CD4-positive, alpha-beta T cell treated with Interleukin-1 beta for 1 hour (primary cell): ENCODE measurements around the gene TTC39B.
A peak's percentile ranks its signal among the peaks of the same experiment; 100 is the strongest.

Experiments
- DNase-seq, 2 donors: peaks; one replicate each; pipeline ENCODE4 v3.0.0-alpha.2; 2020 to 2022

The TTC39B gene

GRCh38 chr9:15158064-15158463, 149.0 kb downstream of the TTC39B start:
- DNase-seq = no peak

DNA sequence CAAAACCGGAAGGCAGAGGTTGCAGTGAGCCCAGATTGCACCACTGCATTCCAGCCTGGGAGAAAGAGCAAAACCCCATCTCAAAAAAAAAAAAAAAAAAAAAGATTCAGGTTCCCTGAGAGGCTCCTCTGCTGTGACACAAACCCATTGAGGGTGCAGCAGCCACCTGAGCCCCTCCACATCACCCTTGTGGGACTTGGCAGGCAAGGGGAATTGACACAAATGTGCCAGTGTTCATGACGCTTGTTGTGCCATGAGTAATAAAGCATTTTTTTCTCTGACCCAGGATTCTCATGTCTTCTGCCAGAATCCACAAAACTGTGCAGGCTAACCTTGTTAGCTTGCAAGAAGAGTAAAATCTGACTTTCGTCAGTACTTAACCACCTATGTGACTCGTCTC, 149.6 kb downstream of the TTC39B start:
- DNase-seq = no peak

DNA sequence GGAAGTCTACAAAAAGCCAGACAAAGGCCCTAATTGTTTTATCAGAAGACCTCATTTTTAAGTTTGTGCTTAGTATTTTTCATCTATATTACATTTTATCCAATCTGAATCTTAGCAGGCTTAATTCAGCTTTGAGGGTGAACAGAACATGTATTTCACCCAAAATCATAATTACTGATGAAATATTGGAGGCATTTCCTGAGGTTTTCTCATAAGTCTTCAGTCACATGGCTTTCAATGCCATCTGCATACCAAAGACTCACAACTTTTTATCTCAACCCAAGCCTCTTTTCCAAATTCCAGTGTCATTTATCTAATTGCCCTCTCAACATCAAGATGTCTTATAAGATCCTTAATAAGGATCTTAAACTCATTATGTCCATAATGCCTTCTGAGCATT, 150.8 kb downstream of the TTC39B start:
- DNase-seq = no peak

DNA sequence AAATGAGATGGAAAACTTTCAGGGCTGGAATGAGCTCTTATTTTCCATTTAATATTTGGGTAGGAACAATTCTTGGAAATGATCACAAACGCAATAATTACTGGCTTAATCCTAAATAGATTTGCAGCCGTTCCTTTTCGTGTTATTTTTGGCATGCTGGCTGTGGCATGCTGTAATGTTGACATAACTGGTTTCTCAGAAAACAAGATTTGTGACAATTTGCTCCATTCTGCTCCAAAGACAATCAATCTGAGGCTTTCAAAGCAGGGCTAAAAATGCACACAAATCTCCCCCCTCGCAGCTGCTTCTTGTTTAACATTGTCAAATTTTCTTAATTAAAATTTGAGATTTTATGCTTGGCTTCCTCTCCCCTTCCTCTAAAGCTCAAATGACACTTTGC, 151.2 kb downstream of the TTC39B start:
- DNase-seq = no peak

- no peak for DNase-seq
Measured at GRCh38 chr9:15155323-15155722, 151.7 kb downstream of the TTC39B start.

GRCh38 chr9:15154677-15155076, 152.3 kb downstream of the TTC39B start:
- DNase-seq = no peak

DNA sequence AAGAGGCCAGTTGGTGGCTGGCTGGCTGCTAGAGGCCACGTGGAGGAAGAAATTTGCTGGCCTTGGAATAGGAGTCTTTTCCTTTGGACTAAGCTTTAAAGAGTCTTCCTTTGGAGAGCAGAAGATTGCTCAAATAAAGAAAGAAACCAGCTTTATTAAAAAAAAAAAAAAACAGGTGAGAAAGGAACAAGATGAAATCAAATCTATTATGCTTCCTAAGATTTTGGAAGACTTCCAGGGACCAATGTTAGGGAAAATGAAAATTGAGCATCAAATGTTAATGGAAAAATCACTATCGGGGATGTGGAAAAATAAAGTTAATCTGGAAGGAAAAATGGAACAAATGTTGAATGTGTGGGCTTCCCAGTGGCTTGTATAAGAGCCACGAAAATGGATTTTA, 153.1 kb downstream of the TTC39B start:
- DNase-seq = no peak

- DNase-seq = no peak
Measured at GRCh38 chr9:15150939-15151338, 156.1 kb downstream of the TTC39B start.

GRCh38 chr9:15149450-15149849, 157.6 kb downstream of the TTC39B start:
- DNase-seq = no peak

GRCh38 chr9:15146268-15146700, 160.7 kb downstream of the TTC39B start:
- no peak for DNase-seq

GRCh38 chr9:15144622-15145061, 162.4 kb downstream of the TTC39B start:
- no peak for DNase-seq

DNA sequence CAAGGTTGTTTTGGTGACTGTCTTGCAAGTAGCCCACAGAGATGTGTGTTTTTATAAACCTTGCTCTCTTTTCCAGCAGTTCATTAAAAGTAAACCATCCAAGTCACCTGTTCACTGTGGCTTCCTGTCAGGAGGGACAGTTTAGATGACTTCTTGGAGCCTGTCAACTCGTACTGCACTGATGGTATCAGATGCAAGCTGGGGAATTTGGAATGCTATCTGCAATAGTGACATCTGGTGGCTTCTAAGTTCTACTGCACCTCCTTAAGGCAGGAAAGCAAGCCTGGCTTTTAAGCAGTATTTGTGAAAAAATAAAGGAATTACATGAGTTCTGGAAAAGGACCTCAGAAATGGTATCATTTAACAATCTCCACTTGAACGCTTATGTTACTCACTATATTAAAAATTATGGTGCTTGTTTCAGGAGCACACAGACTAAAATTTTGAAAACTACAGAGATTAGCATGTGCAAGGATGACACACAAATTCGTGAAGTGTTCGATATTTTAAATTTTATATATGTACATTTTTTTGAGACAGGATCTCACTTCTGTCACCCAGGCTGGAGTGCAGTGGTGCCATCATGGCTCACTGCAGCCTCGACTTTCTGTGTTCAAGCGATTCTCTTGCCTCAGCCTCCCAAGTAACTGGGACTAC, 164.0 kb downstream of the TTC39B start:
- peak in 1 of 2 donors; percentile 24 for DNase-seq

GRCh38 chr9:15140051-15140450, 167.0 kb downstream of the TTC39B start:
- no peak for DNase-seq

DNA sequence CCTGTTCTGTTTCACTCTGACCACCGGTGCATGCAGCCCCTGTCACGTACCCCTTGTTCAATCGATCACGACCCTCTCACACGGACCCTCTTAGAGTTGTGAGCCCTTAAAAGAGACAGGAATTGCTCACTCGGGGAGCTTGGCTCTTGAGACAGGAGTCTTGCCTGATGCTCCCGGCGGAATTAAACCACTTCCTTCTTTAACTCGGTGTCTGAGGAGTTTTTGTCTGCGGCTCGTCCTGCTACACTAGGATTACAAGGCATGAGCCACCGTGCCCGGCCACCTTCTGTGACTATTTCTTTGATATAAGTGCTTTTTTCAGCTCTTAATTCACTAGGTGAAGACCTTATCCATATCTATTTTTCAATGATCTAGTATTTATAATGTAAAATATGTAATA, 167.5 kb downstream of the TTC39B start:
- DNase-seq = no peak

DNA sequence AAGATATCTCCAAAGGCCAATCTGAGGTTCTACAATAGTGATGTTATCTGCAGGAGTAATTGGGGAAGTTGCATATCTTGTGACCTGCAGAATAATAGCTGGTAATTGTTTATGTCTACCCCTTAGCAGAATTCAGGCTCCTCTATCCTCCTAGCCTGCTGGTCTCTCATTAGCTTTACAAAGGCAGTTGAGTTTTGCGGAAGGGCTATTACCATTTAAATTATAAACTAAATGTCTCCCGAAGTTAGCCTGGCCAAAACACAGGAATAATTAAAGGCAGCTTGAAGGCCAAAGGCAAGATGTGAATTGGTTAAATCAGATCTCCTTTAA, 168.7 kb downstream of the TTC39B start:
- no peak for DNase-seq

GRCh38 chr9:15137658-15138356, 169.2 kb downstream of the TTC39B start:
- no peak for DNase-seq

GRCh38 chr9:15137089-15137488, 169.9 kb downstream of the TTC39B start:
- no peak for DNase-seq

DNA sequence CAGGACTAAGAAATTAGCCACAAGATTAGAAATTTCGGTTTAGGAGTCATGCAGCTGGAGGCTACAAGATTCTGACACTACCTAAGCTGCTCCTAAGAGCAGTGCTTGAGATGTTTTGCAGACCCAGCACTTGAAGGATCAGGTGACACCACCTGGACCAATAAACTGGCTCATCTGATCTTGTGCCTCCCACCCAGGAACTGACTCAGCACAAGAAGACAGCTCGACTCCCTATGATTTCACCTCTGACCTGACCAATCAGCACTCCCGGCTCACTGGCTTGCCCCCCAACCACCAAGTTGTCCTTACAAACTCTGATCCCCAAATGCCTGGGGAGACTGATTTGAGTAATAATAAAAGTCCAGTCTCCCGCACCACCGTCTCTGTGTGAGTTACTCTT, 170.4 kb downstream of the TTC39B start:
- DNase-seq = no peak

DNA sequence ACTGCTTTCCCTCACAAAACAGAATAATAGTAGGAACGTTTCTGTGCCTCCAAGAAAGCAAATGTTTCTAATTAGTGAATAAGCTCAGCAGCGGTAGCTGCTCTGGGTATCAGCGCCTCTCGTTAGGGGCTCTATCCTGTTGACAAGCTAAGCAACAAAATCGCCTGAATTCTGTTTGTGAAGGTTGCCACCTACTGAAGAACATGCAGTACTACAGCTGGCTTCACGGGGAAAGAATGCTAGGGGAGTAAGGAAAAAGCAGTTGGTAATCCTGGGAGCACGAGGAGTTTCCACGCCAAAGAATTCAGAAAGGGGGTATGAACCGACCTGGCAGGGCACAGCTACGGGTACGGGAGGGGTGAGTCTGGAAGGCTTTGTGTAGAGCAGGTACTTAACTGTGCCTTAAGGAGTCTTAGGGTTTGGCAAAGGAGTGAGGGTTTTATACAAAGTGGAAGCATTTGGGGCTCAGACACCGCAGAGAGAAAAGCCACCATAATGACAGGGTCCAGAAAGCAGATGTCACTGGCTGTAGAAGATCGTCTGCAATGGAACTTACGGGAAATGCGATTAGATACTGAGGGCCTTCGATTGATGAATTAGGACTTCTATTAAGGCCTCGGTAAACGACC, 171.7 kb downstream of the TTC39B start:
- peak; percentile 10 to 57 for DNase-seq

- DNase-seq = no peak
Measured at GRCh38 chr9:15133488-15133887, 173.5 kb downstream of the TTC39B start.

DNA sequence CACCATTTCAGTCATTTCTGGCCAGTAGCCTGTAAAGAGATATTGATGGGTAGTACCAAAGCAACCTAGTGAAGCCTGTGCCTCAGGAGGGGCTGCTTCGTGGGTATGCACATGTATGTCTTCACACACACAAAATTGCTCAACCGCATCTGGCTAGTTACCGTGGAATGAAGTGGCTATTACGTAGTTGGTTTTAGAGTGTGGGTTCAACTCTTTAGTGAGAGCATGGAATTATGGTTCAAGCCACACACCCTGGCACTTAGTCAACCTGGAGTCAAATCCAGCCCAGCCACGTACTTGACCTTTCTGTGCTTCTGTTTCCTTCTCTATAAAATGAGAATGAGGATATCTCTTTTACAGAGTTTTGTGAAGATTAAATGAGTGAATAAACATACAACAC, 174.9 kb downstream of the TTC39B start:
- no peak for DNase-seq

GRCh38 chr9:15131094-15131493, 175.9 kb downstream of the TTC39B start:
- DNase-seq = no peak

DNA sequence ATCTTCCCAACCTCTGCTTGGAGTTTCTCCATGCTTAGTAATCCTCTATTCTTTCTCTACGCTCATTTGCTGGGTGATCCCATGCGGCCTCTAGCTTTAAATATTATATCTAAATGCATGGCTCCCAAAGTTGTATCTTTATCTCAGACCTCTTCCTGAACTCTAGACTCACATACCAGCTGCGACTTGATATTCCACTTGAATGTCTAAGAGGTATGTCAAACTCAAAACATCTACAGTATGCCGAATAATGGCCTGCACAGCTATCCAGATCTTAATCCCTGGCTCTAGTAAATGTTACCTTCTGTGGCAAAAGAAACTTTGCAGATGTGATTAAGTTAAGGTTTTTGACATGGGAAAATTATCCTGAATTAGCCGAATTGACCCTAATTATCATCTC, 179.2 kb downstream of the TTC39B start:
- no peak for DNase-seq

DNA sequence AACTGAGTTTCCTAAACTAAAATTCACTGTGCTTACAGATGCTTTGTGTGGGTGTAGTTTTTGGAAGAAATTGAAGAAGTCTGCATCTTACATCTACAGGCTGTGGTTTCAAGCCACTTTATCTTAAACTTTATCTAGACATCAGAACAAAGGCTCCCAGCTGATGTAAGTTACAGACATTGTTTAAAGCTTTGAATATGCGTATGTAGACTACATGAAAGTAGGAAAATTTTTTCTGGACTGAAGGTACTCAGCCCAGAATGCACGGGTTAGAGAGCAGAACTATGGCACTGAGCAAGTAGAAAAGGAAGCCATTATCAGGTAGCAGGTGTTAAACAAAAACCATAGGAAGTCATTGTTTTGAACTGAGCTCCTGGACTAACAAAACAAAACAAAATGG, 185.4 kb downstream of the TTC39B start:
- peak in 1 of 2 donors; percentile 6 for DNase-seq
